ENCODE data around the gene CDH16.

The CDH16 gene

DNA sequence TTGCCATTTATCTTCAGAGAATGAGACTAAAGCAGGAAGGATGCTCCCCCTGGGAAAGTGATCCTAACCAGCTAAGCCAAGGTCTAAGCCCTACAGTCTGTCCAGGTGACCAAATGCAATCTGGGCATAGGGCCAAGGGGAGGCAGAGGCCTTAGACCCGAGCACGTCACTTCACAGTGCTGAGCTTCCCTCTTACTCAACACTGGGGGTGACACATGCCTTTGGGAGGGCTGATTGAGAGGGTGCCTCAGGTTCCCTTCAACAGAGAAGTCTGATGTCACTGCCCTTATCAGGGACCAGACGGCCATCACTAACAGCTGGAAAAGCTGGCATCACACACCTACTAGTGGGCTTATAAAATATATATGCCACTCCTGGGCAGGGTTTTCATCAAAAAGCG, 11.5 kb upstream of the CDH16 start:
- DNase-seq: no peak

DNA sequence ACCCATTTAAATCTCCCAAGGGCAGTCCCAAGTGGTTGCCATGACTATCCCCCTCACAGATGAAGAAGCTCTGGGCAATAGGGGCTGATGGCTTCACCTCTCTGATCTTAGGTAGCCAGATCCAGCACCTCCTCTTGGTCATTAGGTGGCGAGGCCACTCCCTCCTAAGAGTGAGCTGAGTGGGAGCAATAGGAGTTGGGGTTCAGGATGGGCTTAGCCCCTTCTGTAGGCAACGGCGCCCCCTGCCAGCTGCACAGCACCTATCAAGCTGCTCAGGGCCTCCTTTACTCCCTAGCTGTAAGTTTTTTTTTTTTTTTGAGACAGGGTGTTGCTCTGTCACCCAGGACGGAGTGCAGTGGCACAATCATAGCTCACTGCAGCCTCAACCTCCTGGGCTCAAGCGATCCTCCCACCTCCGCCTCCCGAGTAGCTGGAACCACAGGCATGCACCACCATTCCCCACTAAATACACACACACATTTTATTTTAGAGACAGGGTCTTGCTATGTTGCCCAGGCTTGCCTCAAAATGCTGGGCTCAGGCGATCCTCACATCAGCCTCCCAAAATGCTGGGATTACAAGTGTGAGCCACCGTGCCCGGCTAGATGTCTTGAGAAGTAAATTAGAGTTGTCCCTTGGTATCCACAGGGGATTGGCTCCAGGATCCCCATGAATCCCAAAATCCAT, 10.2 kb upstream of the CDH16 start:
- DNase-seq: peak in 2 of 58 donors; percentile 12 to 26

DNA sequence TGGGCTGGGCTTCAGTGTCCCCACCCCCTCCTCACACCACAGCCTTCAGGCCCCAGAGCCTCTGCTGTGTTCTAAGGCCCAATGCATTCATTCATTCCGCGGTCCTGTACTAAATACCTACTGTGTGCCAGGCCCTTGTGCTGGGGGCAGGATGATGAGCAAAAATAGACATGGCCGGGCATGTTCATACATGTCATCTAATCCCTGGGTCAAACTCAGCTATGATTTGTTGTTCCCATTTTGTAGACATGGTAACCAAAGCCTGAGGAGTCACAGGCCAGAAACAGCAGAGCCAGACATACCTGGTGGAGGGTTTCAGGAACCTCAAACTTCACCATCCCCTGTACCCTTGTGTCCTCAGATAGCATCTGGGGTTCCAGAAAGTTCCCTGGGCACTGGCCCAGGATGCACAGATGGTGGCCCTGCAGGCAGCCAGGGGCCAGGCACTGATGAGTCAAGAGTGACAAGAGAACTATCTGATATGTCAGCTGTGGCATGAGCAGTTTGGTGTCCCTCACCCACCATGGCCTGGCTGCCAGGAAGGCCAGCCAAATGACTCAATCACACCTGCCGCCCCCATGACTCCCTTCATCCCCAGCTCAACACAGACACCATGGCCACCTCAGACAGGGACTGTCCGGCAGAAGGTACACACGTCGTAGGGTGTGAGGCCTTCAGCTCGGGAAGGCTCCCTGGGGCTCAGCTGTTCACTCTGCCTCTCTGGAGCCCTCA, 9.4 kb upstream of the CDH16 start:
- DNase-seq: peak in 3 of 58 donors; percentile 21 to 50 (median 47)

DNA sequence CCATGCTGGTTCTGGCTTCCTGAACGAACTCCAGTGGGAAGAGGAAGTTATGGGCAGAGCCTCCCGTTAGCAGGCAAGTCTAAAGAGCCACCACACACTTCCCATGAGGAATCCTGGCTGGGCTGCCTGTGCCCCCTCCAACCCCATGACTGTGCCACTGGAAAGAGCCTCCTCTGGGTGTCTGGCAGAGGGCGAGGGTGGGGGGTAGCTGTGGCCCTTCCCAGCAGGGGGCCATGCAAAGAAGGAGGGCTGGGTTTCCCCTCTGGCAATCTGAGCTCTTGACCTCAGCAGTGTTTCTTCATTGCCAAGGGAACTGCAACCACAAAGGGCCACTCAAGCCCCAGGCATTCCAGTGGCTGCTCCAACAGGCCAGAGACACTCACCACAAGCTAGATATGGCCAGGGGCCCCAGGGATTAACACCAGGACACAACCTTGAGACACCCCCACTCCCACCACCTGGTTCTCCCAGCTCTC, 8.3 kb upstream of the CDH16 start:
- DNase-seq: peak in 1 of 58 donors; percentile 49

DNA sequence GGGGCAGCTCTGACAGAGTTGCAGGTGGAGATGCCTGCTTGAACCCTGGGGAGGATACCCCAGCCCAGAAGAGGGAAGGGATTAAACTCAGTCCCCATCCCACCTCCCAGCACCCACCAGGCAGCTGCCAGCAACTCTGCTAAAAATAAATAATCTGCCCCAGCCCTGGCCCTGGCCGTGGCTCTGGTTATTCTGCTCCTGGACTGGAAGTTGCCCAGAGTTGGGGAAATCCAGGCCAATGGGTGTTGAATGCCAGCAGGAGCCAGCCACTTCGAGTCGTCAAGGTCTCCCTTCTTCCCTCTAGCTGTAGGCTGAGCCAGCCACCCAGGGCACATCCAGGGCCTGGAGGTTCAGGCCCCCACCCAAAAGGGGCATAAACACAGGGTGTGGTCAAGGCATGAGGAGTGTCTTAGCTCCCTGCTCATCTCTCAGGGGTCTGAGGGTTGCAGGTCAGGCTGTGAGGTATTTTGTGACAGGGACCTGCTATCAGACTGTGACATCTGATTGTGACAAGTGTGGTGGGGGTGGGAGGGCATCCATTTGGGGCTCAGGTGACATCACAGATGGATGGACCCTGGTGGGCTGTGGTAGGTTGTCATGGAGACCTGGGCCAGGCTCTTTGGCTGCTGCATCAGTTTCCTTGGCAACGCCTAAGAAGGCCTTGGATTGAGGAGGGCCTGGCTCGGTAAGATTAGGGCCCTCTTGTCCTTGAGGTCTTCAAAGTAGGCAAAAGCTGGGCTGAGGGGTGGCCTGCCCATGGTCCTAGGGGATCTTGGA, 7.7 kb upstream of the CDH16 start:
- peak in 31 of 58 donors; percentile 6 to 59 (median 32) for DNase-seq

DNA sequence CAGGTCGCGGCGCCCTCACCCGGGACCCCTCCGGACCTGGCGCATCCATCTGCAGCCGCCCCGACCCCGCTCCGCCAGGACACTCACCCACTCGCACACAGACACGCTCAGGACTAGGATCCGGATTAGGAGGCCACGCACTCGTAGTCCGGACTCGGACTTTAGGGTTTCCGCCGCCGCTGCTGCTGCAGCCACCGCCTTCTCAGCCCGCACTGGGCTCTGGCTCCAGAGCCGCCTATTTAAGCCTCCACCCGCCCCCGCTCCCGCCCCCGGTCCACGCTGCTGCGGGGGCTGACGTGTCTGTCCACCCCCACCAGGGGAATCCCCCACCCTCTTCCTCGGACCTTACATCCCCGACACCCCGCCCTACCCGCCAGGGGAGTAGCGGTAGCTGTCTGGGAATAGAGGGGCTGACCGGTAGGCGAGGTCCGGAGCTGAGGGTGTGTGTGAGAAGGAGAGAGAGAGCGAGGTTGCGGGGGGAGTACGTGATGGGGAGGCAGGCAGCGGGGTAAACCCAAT, 6.7 kb upstream of the CDH16 start, which contains the start of gene RRAD:
Gene RRAD, minus strand, starts transcription at position 214 of the 519 bp plus-strand sequence. CDS start 356 bp downstream, outside the sequence.
- peak in 7 of 58 donors; percentile 10 to 70 (median 20) for DNase-seq

DNA sequence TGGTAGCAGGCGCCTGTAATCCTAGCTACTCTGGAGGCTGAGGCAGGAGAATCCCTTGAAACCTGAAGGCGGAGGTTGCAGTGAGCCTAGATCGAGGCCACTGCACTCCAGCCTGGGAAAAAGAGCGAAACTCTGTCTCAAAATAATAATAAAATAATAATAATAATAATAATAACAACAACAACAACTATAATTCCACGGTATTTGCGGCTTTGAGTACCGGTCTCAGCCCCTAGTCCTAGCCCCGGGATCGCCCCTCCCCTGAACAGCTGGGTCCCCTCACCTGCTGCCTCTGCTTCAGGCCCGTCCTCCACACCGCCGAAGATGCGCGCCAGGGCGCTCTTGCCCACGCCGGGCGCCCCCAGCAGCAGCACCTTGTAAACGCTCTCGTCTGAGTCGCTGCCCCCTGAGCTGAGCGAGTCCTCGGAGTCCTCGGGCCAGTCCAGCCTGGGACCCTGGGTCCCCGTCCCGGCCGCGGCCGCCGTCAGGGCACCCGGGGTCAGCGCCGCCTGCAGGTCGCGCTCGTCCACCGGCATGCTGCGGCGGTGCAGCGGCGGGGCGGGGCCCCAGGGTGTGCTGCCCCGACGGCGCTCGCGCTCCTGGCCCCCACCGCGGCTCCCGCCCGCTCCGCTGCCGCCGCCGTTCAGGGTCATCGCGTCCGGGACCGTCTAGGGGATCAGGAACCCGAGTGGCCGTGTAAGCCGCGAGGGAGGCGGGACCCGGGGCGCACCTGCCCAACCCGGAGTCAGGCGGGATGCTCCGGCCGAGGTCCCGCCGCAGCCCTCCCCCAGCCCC, 6.0 kb upstream of the CDH16 start:
- DNase-seq: peak in 1 of 58 donors; percentile 70

DNA sequence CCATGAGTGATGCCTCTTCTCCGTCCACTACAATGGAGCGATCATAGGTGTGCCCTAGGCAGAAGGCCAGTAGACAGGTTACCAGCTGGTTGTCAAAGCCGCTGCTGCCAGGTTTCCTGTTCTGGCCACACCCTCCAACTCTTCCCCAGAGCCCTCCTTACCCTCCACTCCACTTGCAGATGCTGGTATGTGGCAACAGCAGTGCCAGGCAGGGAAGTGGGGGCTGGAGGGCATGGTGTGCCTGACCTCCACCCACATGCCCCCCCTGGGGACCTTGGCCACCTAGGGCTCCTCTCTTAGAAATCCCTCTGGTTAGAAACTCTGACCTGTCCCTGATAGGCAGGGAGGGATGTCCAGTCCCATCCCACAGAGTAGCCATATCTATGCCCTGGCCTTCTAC, 5.2 kb upstream of the CDH16 start:
- DNase-seq: no peak

DNA sequence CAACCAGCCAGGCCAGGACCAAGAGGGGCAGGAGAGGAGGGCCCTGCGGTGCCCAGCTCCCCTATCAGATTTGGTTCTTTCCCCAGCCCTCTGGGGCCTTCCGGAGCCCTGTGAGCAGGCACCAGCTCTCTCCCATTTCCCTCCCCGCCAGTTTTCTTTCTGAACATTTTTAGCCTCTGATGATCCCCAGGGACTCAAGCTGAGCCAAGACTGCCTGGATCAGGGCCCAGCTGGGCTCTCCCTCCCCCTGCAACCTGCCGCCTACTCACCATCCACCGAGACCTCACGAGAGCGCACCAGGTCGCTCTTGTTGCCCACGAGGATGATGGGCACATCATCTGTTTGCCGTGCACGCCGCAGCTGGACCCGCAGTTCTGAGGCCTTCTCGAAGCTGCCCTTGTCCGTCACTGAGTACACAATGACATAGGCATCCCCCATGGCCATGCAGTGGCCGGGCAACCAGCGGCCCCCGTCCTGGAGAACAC, 4.6 kb upstream of the CDH16 start:
- DNase-seq: peak in 5 of 58 donors; percentile 8 to 59 (median 19)

DNA sequence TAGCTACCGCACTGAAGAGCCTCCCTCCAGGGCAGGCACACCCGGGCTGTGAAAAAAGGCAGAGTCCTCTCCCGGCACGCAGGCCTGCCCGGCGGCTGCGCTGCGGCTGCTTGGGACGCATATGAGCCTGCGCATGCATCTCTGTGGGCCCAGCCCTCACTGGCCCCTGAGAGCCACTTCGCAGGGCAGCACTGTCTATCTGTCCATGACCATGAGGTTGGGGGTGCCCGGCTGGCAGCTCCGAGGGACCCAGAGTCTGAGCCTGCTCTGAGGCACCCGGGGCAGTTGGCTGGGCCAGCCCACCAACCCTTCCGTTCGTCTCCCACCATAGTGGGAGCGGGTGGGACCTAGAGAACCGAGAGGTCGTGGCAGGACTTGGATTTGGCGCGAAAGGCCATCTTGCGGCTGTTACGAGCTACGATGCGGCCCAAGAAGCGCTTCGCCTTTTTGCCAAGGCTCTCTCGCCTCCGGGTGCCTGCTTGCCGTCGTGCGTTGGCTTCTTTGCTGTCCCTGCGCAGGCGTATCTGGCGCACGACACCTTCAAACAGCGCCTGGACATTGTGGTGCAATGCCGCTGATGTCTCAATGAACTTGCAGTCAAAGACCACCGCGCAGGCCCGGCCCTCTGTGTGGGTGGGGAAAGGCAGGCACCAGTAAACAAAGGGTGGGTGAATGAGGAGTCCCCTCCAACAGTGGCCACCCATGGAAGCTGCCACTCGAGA, 3.2 kb upstream of the CDH16 start:
- no peak for DNase-seq

DNA sequence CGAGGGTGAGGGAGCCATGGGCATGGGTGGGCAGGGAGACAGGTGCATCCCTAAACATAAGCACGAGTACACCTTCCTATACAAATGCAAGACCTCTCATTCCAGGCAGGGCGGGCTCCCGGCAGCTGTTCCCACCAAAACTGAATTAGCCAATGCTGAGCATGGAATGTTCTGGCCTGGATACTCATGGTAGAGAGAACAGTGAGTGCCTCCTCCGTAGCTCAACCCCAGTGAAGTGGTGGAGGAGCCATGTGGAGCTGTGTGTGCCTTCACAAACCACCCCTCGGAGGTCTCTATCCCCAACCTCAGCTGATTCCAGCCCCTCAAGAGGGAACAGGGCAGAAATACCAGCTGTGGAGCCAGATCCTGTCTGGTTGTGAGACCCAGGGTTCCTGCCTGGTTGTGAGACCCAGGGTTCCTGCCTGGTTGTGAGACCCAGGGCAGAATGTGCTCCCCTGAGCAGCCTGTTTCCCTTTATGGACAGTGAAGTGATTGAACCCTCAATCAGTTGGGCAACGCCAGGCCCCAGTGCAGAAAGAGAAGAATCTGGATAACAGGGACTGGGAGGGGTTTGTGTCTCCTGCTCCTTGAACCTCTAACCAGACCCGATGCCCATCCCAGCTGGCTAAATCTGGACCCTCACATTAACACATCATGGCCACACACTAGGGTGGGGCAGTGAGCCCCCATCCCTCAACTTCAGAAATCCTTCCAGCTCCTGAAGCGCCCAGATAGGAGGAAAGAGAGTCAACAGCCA, 2.4 kb upstream of the CDH16 start:
- no peak for DNase-seq

DNA sequence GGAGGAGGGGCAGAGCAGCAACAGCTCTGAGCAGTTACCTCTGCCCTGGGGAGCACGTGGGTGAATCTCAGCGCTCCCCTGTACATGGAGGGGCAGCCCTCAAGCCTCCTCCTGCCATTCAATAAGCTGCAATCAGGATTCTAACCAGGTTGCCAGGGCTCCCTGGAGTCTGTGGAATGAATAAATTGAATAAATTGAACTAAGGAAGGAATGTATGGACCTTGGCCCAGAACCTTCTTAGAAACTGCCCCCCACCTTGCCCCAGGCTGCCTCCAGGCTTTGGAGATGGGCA, 1.6 kb upstream of the CDH16 start:
- no peak for DNase-seq

DNA sequence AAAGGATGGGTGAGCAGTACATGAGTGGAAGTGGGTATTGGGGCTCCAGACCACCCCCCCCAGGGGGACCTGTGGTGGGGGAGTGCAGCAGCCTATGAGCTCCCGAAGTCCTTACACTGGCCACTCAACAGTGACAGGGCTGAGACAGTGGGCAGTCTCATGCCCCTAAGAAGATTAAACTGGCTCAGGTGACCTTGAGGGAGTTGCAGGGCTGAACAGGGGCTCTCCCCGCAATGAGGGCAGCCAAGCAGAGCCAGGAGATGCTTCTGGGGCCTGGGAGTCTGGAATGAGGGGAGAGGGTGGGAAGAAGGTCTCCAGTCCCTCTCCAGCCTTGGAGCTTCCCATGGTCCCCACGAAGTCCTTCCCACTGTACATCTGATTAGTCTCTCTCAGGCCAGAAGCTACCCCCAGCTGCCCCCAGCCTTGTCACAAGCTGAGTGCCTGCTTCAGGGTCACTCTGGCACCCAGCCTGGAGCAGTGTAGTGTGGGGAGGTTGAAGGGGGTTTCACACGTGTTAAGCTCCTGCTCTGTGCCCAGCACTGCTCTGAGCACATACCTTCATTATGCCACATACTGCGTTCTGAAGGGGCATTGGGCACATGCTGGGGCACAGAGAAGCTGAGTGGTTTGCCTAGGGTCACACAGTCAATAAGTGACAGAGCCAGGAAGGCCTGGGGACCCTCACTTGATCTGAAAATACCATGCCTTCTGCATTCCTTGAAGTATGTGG, 1.0 kb upstream of the CDH16 start:
- no peak for DNase-seq

DNA sequence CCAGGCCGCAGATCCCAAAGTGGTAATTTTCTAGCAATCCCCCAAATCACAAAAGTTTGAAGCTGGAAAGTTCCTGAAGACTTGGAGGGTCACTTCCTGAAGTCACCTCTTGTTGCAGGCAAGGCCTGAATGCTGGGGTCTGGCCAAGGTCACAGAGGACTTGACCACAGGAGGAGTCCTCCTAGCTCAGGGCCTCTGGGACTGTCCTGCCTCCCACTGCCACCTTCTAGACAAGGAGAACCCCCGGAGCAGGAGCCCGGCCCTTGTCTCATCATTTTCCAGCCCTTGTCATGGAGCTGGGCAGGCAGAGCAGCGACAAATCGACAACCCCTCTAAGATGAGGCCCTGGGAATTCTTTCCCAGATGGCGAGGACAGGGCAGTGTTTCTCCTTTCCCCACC, 330 bp downstream of the CDH16 start:
- no peak for DNase-seq

DNA sequence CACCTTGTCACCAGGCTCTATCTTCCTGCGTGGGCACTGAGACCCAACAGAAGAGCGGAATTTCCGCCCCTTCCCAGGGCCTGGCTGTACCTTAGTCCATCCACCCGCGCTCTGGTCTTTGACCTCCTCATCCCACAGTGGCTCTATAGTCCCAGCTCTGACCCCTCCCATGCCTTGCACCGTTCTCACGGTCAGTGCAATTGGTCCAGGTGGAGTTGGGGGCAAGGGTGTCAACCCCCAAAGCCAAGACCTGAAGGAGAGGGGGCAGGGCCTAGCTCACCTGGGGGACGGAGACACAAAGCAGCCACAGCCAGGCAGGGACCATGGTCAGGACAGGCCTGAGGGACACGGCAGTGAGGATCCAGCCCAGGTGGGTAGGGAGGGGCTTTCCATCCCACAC, 944 bp downstream of the CDH16 start:
- DNase-seq: no peak

DNA sequence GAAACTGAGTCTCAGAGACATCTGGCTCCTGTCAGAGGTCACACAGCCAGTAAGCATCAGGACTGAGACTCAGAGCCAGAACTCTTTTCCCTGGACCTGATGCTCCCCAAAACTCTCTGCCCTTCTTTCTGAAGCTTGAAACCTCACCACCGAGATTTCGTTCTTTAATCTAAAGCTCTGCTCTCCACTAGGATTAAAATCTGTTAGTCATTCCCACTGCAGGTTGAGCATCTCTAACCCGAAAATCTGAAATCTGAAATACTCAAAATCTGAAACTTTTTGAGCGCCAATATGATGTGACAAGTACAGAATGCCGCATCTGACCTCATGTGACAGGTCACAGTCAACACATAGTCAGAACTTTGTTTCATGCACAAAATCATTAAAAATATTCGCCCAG, 2.2 kb downstream of the CDH16 start:
- DNase-seq: no peak

DNA sequence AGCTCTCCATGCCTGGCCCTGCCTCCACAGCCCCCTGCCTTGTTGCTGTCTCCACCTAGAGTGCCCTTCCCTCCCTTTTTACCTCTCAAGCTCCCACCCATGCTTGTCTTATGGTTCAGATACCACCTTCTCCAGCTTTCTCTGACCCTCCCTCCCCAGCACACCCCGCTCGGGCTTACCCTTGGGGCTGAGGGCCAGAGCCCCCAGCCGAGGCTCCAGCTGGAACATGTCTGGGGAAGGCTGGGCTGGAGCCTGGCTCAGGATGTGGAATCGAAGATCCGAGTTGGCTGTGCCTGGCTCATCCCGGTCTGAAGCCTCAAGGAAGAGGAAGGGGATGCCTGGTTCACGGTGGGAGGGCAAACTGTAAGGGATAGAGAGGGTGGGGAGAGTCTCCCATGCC, 3.6 kb downstream of the CDH16 start:
- no peak for DNase-seq

DNA sequence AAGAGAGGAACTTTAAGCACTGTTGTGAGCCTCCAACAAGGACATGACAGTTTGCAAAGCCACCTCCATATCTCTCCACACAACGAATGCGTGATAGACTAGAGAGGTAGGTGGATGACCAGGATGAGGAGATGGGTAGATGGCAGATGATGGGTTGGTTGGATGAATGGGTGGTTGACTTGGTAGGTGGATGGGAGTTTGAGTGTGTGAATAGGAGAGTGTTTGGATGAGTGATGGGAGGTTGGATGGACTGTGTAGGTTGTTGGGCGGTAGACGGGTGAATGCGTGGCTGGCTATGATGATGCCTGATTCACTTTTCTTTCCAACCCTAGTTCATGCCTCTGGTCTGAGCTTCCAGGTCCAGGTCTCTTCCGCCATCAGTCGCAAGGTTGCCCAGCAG, 4.1 kb downstream of the CDH16 start:
- no peak for DNase-seq

DNA sequence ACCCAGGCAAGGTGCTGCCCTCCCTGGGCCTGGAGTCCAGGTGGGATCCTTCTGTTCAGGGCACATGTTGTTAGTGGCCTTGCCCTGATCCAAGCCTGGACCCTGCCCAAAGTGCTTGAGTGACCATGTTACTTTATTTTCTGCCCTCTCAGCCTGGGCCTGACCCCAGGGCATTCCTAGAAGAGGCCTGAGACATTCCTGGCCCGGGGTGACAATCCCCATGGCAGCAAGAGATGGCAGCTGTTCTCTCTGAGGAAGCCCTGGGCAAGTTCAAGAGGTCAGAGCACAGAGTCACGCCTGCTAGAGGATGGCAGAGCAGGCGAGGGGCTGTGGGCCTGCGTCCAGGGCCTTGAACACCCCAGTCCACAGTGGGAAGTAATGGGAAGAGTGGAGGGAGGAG, 5.0 kb downstream of the CDH16 start:
- DNase-seq: no peak
